ENCODE measurements around the gene SIPA1L3.

GRCh38 chr19:37953918-37954303 lies 46.9 kb downstream of the SIPA1L3 start:
- no peak for TF ChIP-seq POLR2A (IDR thresholded peaks at IDR 0.05; ENCODE audit: low read depth, low read length)
- no peak for TF ChIP-seq ESRRA (IDR thresholded peaks at IDR 0.05; ENCODE audit: low read length)

All from GM12878 (cell line).